ENCODE data around the gene GUCD1.

The GUCD1 gene

DNA sequence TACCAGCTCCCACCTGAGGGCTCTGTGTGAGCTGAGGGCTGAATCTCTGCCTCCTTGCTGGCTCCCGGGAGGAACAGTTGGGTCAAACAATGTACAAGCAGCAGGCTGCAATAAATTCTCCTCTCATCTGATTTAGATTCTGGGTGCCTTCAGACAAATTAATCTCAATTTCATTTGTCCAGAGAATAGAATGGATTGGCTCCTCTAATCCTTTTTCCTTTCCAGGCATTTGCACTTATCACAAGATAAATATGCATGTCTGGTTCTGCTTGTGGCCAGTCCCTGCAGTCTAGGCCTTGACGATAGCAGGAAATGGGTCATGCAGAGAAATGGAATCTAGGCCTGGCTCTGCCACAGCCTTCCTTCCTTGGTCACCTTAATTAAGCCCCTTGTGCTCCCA lies 31.1 kb downstream of the GUCD1 start:
- DNase-seq = no peak

GRCh38 chr22:24521791-24522245 lies 33.1 kb downstream of the GUCD1 start:
- peak; percentile 33 to 47 for DNase-seq

DNA sequence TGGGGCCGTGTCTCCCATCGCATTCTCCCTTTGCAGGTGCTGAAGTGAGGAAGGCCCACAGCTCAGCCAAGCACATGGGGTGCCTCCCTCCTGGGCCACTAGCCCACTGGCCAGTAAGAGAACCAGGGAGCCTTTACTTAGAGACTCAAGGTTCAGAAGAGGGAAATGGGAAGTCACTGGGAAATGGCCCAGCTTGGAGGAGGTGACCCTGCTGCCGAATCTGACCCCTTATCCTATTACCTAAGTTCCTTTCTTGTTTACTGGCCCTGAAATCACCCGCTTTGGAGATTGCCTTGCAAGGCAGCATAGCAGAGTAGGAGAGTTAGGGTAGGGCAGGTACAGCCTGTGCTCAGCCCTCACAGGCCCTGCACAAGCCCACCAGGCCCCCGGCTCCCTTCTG lies 35.4 kb downstream of the GUCD1 start:
- no peak for DNase-seq

GRCh38 chr22:24518771-24519485 lies 36.0 kb downstream of the GUCD1 start:
- no peak for DNase-seq

DNA sequence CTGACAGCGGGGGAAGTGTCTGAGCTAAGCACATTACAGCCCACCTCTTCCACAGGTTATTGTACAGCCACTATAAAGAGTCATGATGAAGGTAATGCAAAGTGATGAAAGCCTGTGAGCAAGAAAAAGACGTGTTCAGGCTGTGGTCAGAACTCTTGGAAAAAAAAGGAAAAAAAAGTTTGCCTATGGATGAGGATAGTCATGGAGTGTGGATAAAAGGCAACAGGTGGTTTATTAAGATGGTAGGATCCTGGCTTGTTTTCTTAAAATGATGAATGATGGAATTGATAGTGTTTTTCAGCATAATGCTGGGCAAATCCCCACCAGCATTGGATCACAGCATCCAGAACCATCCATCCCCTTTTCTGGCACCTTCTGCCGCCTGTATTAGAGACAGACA lies 36.7 kb downstream of the GUCD1 start:
- no peak for DNase-seq

DNA sequence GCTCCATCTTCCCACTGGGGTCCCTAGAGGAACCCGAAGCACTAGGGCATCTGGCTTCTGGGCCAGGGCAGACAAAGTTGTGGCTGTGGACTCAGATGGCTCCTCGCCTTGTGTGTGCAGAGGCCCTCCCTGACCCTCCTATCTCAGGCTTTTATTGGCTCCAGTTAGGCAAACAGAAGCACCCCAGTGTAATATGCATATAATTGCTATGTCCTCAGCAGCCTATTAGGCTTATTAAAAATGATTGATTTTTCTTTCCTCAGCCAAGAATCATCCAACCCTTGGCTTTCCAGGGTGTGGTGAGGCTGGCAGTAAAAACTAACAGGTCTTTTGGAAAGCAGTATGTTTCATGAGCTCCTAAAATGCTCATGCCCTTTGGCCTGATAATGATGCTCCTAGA lies 37.5 kb downstream of the GUCD1 start:
- DNase-seq = no peak

- peak in 1 of 2 donors; percentile 3 for DNase-seq
Measured at GRCh38 chr22:24516301-24516737, 38.6 kb downstream of the GUCD1 start.

DNA sequence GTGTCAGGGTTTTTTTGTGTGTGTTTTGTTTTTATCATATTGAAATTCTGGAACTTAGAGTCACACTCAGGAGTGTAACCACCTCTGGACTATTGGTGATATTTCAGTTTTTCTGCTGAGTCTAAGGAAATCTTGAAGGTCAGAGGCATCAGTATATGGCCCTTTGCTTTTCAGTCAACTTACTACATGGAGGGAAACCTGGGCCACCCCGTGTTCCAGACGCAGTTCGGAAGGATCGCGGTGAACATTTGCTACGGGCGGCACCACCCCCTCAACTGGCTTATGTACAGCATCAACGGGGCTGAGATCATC lies 40.0 kb downstream of the GUCD1 start:
- no peak for DNase-seq

GRCh38 chr22:24514241-24515026 lies 40.5 kb downstream of the GUCD1 start:
- DNase-seq = no peak

DNA sequence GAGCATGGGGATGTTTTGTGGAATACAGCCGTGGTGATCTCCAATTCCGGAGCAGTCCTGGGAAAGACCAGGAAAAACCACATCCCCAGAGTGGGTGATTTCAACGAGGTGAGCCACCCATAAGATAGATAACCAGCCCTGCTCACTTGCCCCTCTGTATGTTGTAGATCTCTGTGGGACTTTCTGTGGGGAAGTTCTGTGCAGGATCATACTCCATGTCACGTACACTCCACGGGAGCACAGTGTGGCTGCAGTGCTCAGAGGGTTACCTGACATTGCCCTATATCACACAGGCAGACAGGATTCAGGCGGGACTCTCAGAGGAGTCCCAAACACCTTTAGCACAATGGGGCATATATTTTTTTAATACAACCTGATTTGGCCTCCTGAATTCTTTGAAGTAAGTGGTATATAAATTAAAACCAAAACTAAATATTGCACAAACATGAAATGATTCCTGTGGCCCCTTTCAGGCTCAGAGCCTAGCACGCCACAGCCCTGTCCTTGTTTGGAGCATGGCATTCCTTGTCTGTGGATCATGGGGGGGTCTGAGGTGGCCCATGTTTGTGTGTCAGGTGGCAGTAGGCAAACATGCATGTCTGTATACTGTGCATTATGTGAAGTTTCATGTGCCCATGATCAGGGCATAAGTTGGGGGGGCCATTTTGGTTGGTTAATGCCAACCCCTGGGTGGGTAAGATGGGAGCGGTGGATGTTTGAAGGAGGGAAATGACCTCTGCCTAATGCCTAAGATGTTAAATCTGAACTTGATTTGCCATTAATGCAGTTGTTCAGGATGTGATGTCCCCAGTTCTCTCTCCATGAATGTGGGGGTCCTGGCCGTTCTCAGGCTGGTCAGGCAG lies 41.3 kb downstream of the GUCD1 start:
- DNase-seq = no peak

DNA sequence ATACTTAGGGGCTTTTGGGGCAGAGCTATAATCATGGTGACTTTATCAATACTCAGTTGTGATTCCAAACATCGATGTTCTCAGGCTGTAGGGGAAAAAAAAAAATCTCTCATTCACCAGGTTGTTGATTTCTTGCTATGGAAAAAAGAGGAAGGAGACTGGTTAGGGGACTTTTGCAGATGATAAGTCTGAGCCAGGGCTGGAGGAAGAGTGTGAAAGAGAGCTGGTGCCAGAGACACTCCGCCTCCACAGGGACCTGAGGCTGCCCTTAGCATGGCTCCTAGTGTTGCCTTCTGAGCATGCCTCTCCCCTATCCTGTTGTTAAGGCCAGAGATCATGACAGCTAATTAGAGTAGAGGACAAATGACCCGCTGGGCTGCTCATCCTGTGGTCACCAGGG lies 42.9 kb downstream of the GUCD1 start:
- DNase-seq = peak in 1 of 2 donors; percentile 31

GRCh38 chr22:24510637-24511625 lies 44.0 kb downstream of the GUCD1 start:
- no peak for DNase-seq

DNA sequence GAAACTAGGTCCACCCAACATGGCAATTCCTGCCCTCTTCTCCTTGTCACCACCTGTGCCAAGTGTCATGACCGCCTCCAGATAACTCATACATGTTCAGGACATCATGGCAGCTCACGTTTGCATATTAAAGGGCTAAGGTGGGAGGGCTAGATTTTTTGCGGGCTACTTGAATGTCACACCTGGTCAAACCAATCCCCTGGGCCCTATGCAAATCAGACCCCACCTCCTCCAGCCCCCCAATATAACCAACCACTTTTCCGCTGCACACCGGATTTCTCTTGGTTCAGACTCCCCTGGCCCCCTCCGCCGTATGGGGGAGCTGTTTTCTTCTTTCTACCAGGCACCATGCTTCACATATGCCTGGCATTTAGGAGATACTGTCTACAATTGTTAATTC lies 47.2 kb downstream of the GUCD1 start:
- DNase-seq = no peak

DNA sequence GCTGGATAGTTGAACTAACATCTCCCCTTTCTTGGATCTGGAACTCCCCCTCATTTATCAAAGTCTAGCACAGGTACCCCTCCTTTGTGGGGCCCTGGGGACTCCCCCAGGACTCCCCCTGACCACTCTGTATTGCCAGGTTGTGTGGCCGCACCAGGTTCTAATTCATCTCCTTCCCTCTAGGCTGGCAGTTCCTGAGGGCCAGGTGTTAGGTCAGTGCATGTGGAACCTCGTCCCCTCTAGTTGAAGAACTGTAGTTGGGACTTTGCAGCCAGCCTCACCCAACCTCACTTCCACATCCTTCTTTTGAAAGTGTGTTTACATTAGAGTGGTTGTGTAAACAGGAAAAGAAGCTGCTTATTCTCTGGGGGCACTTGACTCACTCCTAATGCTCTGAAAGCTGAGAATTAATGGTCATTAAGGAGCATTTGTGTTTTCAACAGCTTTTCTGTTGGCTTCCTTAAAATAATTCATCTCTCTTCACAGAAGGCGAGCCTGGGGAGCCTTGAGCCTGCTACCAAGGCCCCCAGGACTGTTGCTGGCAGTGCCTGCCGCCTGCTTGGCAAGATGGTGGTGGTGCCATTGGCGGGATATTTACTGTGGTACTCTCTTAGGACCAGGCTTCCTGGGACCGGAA lies 48.0 kb downstream of the GUCD1 start:
- DNase-seq = no peak

GRCh38 chr22:24504956-24505736 lies 49.8 kb downstream of the GUCD1 start:
- no peak for DNase-seq

DNA sequence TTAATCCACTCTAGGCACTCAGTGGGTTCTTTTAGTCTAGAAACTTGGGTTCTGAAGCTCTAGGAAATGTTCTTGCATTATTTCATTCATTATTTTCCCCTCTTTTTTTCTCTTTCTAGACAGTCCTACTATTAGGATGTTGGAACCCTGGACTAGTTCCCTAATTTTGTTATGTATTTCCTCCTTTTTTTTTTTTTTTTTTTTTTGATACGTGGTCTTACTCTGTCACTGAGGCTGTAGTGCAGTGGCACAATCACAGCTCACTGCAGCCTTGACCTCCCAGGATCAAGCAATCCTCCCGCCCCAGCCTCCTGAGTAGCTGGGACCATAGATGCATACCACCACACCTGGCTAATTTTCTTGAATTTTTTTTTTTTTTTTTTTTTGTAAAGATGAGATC lies 50.4 kb downstream of the GUCD1 start:
- no peak for DNase-seq

GRCh38 chr22:24503843-24504338 lies 51.0 kb downstream of the GUCD1 start:
- no peak for DNase-seq

DNA sequence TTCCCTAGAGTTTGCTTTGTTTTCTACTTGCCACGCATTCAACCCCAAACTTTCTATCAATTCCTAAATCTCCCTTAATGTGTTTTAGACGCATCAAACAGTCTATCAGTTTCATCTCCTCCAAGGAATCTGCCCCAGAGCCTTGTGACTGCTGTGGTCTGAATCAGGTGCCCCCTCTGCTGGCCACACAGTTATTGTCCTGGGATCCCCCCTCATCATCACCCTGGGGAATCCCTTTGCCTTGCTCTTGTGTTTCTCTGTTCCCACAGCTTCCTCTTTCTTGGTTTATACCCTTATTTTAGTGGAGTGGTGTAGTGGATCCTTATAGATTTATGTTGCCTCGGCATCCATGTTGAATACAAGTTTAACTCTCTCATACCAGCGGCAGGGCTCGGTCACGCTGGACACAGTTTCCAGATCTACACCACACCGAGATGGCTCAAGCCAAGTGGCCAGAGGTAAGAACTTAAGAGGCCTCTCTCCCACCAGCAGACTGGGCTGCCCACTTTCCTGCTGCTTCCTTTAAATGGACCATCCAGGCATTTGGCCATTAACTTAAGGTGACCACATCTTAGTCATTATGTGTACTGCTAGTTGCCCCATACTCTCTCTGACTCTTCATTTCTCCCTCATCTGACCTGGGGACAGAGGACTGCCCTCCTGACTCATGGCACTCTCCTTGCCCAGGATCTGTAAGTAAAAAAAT lies 51.6 kb downstream of the GUCD1 start:
- DNase-seq = peak; percentile 69 to 81

DNA sequence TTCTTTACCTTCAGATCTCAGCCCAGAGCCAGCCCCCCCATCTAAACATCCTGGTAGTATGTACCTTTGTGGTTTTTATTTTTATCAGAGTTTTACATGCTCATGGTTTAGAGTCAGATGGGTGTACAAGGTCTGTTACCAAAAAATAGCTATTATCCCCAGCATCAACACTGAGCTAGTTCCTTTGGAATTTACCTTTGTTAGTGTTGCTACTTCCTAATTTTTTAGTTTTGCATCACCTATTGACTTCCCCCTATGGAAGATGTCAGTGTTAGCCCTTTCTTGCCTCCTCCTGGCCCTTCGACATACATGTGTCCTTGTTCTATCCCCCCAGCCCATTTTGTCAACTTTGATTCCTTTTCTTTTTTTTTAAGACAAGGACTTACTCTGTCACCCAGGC lies 52.4 kb downstream of the GUCD1 start:
- no peak for DNase-seq

DNA sequence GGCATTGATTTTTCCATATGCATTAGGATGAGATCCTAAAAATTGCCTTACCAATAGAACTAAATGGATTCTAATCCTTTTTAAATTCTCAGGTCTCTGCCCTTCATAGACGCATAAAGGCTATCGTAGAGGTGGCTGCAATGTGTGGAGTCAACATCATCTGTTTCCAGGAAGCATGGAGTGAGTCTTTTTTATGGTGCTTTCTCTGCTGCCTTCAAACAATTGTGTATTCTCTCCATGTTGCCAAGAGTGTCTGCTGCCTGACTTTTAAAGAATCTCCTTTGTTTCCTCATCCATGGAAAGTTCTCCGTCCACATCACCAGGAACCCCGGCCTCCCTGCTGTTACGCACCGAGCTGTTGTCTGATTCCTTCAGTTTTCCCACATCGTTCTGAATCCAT lies 52.9 kb downstream of the GUCD1 start:
- DNase-seq = no peak

Measured in CD4-positive, alpha-beta T cell treated with Interferon alpha-2 for 1 hour (primary cell).